PFSK-1 (cell line): Measurements from ENCODE around the gene RPL31.

Experiments used
- FOXP2 ChIP-seq: optimal IDR thresholded peaks from 2 replicates; pipeline ENCODE3; 2011; ENCODE audit warnings: borderline replicate concordance, control low read depth, inconsistent platforms; ENCODE audit not compliant: insufficient read depth; ENCODE audit errors: extremely low read length, extremely low read depth
- POLR2AphosphoS5 ChIP-seq: IDR thresholded peaks from 2 replicates; pipeline ENCODE4 v1.6.1; 2012; ENCODE audit warnings: low read depth, mild to moderate bottlenecking, control low read depth, low read length, moderate library complexity
- TAF1 ChIP-seq: IDR thresholded peaks from 2 replicates; pipeline ENCODE4 v1.6.1; 2012; ENCODE audit warnings: low read length, control low read depth, borderline replicate concordance; ENCODE audit not compliant: insufficient read depth
- TF ChIP-seq, protein P1 (sequence below), 2 experiments: IDR thresholded peaks; 2 replicates each; pipeline versions ENCODE4 v1.6.1 to v1.8.0; 2011 to 2012; ENCODE audit warnings: low read depth in 2 of 2, low read length in 2 of 2, control low read depth in 1 of 2, inconsistent platforms in 1 of 2, mild to moderate bottlenecking in 1 of 2, moderate library complexity in 1 of 2; ENCODE audit not compliant: insufficient read depth in 1 of 2

GRCh38 chr2:100960688-100961087 lies 41.4 kb upstream of the RPL31 start:
- TF ChIP-seq POLR2AphosphoS5 (no peak), TAF1 (no peak), FOXP2 (no peak)
- TF ChIP-seq, protein P1, sequence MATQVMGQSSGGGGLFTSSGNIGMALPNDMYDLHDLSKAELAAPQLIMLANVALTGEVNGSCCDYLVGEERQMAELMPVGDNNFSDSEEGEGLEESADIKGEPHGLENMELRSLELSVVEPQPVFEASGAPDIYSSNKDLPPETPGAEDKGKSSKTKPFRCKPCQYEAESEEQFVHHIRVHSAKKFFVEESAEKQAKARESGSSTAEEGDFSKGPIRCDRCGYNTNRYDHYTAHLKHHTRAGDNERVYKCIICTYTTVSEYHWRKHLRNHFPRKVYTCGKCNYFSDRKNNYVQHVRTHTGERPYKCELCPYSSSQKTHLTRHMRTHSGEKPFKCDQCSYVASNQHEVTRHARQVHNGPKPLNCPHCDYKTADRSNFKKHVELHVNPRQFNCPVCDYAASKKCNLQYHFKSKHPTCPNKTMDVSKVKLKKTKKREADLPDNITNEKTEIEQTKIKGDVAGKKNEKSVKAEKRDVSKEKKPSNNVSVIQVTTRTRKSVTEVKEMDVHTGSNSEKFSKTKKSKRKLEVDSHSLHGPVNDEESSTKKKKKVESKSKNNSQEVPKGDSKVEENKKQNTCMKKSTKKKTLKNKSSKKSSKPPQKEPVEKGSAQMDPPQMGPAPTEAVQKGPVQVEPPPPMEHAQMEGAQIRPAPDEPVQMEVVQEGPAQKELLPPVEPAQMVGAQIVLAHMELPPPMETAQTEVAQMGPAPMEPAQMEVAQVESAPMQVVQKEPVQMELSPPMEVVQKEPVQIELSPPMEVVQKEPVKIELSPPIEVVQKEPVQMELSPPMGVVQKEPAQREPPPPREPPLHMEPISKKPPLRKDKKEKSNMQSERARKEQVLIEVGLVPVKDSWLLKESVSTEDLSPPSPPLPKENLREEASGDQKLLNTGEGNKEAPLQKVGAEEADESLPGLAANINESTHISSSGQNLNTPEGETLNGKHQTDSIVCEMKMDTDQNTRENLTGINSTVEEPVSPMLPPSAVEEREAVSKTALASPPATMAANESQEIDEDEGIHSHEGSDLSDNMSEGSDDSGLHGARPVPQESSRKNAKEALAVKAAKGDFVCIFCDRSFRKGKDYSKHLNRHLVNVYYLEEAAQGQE (IDR thresholded peaks at IDR 0.05; ENCODE audit: insufficient read depth in 1 of 2, low read depth in 2 of 2, low read length in 2 of 2): no peak
